GM12892 (cell line): ENCODE measurements around the gene POMC.
"Not testable (repeated sequence)": the region's sequence is repeated elsewhere in the genome, so short reads cannot be mapped to it uniquely, and the experiment has no call there.

Experiments
- DNase-seq: peaks from one replicate; pipeline ENCODE4 v3.0.0; 2011; ENCODE audit not compliant: insufficient read length
- FAIRE-seq: peaks from 2 replicates; lab custom pipeline; 2011; peaks lifted over from hg19 to GRCh38; lab: Jason Lieb, UNC
- POLR2A ChIP-seq: IDR thresholded peaks from 2 replicates; pipeline ENCODE4 v1.6.1; 2011; ENCODE audit warnings: low read depth, low read length, control low read depth
- POLR2AphosphoS5 ChIP-seq: IDR thresholded peaks from 2 replicates; pipeline ENCODE4 v1.6.1; 2011; ENCODE audit warnings: low read depth, low read length, control low read depth
- TAF1 ChIP-seq: IDR thresholded peaks from 2 replicates; pipeline ENCODE4 v1.6.1; 2011; ENCODE audit warnings: low read depth, mild to moderate bottlenecking, control low read depth, low read length, borderline replicate concordance

Gene POMC

GRCh38 chr2:25158096-25158852, 10.1 kb downstream of the POMC start:
- DNase-seq (no peak), FAIRE-seq (no peak)
- TF ChIP-seq POLR2A (no peak), TAF1 (no peak), POLR2AphosphoS5 (no peak)

- FAIRE-seq = no peak
- no peak for TF ChIP-seq POLR2A
- TF ChIP-seq POLR2AphosphoS5 = no peak
- no peak for TF ChIP-seq TAF1
- no peak for DNase-seq
These were observed 13.0 kb downstream of the POMC start for GRCh38 chr2:25155401-25155800.

GRCh38 chr2:25151718-25152117, 16.7 kb downstream of the POMC start:
- TF ChIP-seq POLR2AphosphoS5 = no peak
- TF ChIP-seq POLR2A = no peak
- TF ChIP-seq TAF1 = no peak
- DNase-seq = no peak
- no peak for FAIRE-seq

GRCh38 chr2:25150993-25151392, 17.4 kb downstream of the POMC start:
- not testable (repeated sequence) for DNase-seq, FAIRE-seq

GRCh38 chr2:25149646-25150045, 18.7 kb downstream of the POMC start:
- FAIRE-seq = no peak
- no peak for DNase-seq
- TF ChIP-seq POLR2AphosphoS5 (no peak), TAF1 (no peak), POLR2A (no peak)

- no peak for DNase-seq
- TF ChIP-seq TAF1 (no peak), POLR2A (no peak), POLR2AphosphoS5 (no peak)
- no peak for FAIRE-seq
These were observed 21.5 kb downstream of the POMC start for GRCh38 chr2:25146896-25147295.

GRCh38 chr2:25145803-25146202, 22.6 kb downstream of the POMC start:
- no peak for FAIRE-seq
- TF ChIP-seq POLR2A (no peak), POLR2AphosphoS5 (no peak), TAF1 (no peak)
- no peak for DNase-seq

GRCh38 chr2:25141120-25141519, 27.3 kb downstream of the POMC start:
- TF ChIP-seq POLR2AphosphoS5 (no peak), POLR2A (no peak), TAF1 (no peak)
- DNase-seq = no peak
- no peak for FAIRE-seq

- FAIRE-seq, DNase-seq: not testable (repeated sequence)
These were observed 27.8 kb downstream of the POMC start for GRCh38 chr2:25140535-25140934.

- TF ChIP-seq POLR2AphosphoS5 = no peak
- no peak for TF ChIP-seq TAF1
- no peak for TF ChIP-seq POLR2A
- FAIRE-seq (no peak), DNase-seq (no peak)
These were observed 35.7 kb downstream of the POMC start for GRCh38 chr2:25132693-25133092.

GRCh38 chr2:25132299-25132635, 36.1 kb downstream of the POMC start:
- FAIRE-seq = no peak
- no peak for DNase-seq
- no peak for TF ChIP-seq POLR2AphosphoS5
- TF ChIP-seq TAF1 = no peak
- TF ChIP-seq POLR2A = no peak

GRCh38 chr2:25131567-25132298, 36.6 kb downstream of the POMC start:
- FAIRE-seq (no peak), DNase-seq (no peak)
- TF ChIP-seq POLR2AphosphoS5 = no peak
- no peak for TF ChIP-seq POLR2A
- TF ChIP-seq TAF1 = no peak

- FAIRE-seq (no peak), DNase-seq (no peak)
- TF ChIP-seq POLR2AphosphoS5 = no peak
- no peak for TF ChIP-seq POLR2A
- TF ChIP-seq TAF1 = no peak
These were observed 37.2 kb downstream of the POMC start for GRCh38 chr2:25131253-25131566.
